H1 (cell line): Measurements from ENCODE around the gene UBE2K. TPM values are rescaled to one million over a fixed set of nuclear protein-coding genes. Genes with fewer than 3 reads are reported as not detected.

Source experiments
- HDAC2 ChIP-seq, 2 experiments: fragments of 300-600 bp in 1 of 2; sonication (generic) in 1 of 2; IDR thresholded peaks; 2 replicates each; pipeline ENCODE4 v1.6.1; 2011 to 2012; ENCODE audit warnings: low read depth in 2 of 2, low read length in 2 of 2, mild to moderate bottlenecking in 2 of 2, moderate library complexity in 2 of 2, borderline replicate concordance in 1 of 2, inconsistent platforms in 1 of 2
- NANOG ChIP-seq: IDR thresholded peaks from 2 replicates; pipeline ENCODE4 v1.6.1; 2011; ENCODE audit warnings: low read length, low read depth, mild to moderate bottlenecking, inconsistent platforms; ENCODE audit not compliant: insufficient read depth, poor library complexity, severe bottlenecking
- RFX5 ChIP-seq: IDR thresholded peaks from 2 replicates; pipeline ENCODE4 v1.6.1; 2011; ENCODE audit warnings: low read depth, low read length, improper control_type of control experiment, borderline replicate concordance
- polyA plus RNA-seq, 7 experiments: library from polyadenylated mRNA; depleted of rRNA in 3 of 7; stranded (reverse) in 5 of 7; unstranded in 2 of 7; fragments of >200 nt in 5 of 7; fragments of 200-250 nt in 2 of 7; gene quantifications; 1 replicate in 5 of 7; 2 replicates in 1 of 7; 4 replicates in 1 of 7; pipeline versions ENCODE4 v1.2.1 to v1.2.3, GENCODE V29; 2011 to 2013; ENCODE audit warnings: missing spikeins in 2 of 7, mixed read lengths in 2 of 7
- total RNA-seq: library from RNA; stranded (reverse); fragmentation: NEBNext Ultra II Directional; extraction: Animal tissue kit (Norgen Biotek cat#: 25700); gene quantifications from 2 replicates; pipeline ENCODE4 v1.2.1, GENCODE V29; 2021

Gene UBE2K
- total and polyA plus RNA-seq, 2 of the 8 experiments (the other 6 are each of a cell fraction or from before 2014, with no cell fraction given): 53.6 to 174 TPM

- TF ChIP-seq NANOG (no peak), RFX5 (no peak), HDAC2 (IDR thresholded peaks at IDR 0.05; ENCODE audit: borderline replicate concordance in 1 of 2, low read depth in 2 of 2, low read length in 2 of 2) (no peak)
Measured at GRCh38 chr4:39682138-39682537, 15.8 kb upstream of the UBE2K start (continued).
